ENCODE results near the gene PCYT2. TPM values are rescaled to one million over a fixed set of nuclear protein-coding genes. Genes with fewer than 3 reads are reported as not detected.

PCYT2 gene
- total and polyA plus RNA-seq, 2 donors (not counting 1 experiment from before 2014, with no cell fraction given) = 46.0 to 65.6 TPM

DNA sequence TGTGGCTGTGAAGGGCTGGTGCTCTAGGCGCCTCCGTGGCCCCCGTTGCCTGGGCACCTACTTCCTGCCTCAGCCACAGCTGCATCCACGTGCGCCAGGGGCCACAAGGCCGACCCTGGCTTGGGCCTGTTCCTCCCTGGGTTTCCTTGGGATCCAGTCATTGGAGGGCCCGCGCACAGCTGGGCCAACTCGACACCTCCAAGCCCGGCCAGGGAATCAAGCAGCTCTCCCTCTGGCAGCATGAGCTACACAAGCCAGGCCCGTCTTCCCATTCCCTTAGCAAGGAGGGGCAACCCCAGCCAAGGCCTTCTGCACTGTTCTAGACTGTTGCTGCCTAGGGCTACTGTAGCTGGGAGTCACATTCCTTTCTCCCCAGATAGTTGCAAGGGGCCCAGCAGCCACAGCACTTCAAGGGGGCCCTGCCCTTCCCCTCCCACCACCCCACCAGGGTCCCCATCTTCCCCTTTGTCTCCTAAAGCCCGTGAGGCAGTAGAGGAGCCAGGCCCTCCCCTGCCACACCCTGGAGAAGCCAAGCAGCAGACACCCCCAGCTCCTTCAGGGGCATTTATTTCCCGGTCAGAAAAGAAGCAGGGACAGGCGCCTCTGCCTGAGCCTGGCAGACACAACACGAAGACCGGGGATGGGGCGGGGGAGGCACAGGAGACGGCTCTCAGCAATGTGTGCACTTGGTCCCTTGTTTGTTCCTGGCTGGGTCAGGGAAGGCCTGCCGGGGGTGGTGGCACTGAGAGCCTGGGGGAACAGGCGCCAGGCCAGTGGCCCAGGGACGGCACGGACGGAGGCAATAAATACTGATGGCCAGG, 43.8 kb downstream of the PCYT2 start:
- Histone ChIP-seq H2AFZ (ENCODE audit: low read length) (no peak overlapping the region), H3K27me3 (ENCODE audit: control insufficient read depth, insufficient read depth, low read length) (no peaks in the 10 kb centered on the region), H3K4me1 (ENCODE audit: control insufficient read depth, extremely low read depth, insufficient read depth, low read length) (peaks cover 23% of the 10 kb centered on the region), H3K9me3 (ENCODE audit: control insufficient read depth, insufficient read depth, low read depth, low read length) (no peaks in the 10 kb centered on the region), H4K20me1 (ENCODE audit: control insufficient read depth, extremely low read depth, insufficient read depth, low read length) (no peaks in the 10 kb centered on the region), H3K79me2 (ENCODE audit: control insufficient read depth, insufficient read depth, low read length) (peaks cover 48% of the 10 kb centered on the region), H3K4me2 (ENCODE audit: extremely low read depth, insufficient read depth, low read length) (no peak overlapping the region), H3K9ac (ENCODE audit: insufficient read depth, low read length) (no peak overlapping the region), H3K4me3 (replicated peaks in 1 of 4; ENCODE audit: control extremely low read depth in 1 of 4, insufficient read depth in 1 of 4, low read depth in 3 of 4, low read length in 4 of 4) (no peak overlapping the region), H3K27ac (ENCODE audit: insufficient read depth, low read length) (peak overlapping the region; percentile 69), H3K36me3 (ENCODE audit: control insufficient read depth, insufficient read depth, low read length) (peaks cover 32% of the 10 kb centered on the region)
- DNase-seq (ENCODE audit: low read depth in 2 of 2) = peak; percentile 60 to 61
- TF ChIP-seq CTCF (conservative IDR thresholded peaks at IDR 0.05 in 1 of 2, IDR thresholded peaks at IDR 0.05 in 1 of 2; ENCODE audit: low read depth in 1 of 2, low read length in 2 of 2) = no peak

DNA sequence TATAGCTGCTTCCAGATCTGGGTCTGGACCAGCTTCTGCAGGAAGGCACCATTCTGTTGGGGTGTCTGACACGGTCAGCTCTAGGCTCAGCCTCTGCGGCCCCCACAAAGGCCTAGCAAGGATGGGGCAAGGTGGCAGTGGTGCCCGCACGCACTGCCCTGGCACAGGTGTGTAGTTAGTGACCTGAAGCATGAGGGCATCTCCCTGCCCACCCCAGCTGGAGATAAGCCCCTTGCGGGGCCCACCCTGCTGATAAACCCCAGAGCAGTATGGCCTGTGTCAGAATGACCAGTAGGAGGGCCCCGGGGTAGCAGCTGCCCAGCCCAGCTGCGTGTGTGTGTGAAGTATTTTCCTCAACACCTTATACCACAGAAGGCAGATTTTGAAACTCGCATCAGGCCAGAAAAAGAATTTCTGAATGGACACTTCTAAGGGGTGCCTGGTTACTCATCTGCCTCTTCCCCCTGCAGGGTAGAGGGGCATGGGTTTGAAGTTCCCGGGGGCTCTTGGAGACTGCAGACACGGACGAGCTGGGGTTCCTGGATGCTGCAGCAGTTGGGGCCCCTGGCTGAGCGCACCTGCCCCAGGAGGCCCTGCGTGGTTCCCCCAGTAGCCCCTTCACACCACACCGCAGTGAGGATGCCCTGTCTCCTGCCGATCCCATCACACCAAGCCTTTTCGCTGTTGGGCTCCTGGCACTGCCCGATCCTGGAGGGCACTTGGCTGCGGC, 44.6 kb downstream of the PCYT2 start:
- DNase-seq (ENCODE audit: low read depth in 2 of 2) = peak in 1 of 2 donors; percentile 16
- peak overlapping the region; percentile 69 for H3K27ac ChIP-seq (ENCODE audit: insufficient read depth, low read length)
- H3K4me1 ChIP-seq (ENCODE audit: control insufficient read depth, extremely low read depth, insufficient read depth, low read length) = peaks cover 20% of the 10 kb centered on the region
- no peak overlapping the region for H3K4me2 ChIP-seq (ENCODE audit: extremely low read depth, insufficient read depth, low read length)
- H3K27me3 ChIP-seq (ENCODE audit: control insufficient read depth, insufficient read depth, low read length) = no peaks in the 10 kb centered on the region
- peaks cover 32% of the 10 kb centered on the region for H3K36me3 ChIP-seq (ENCODE audit: control insufficient read depth, insufficient read depth, low read length)
- peaks cover 48% of the 10 kb centered on the region for H3K79me2 ChIP-seq (ENCODE audit: control insufficient read depth, insufficient read depth, low read length)
- H3K4me3 ChIP-seq (replicated peaks in 1 of 4; ENCODE audit: control extremely low read depth in 1 of 4, insufficient read depth in 1 of 4, low read depth in 3 of 4, low read length in 4 of 4) = no peak overlapping the region
- TF ChIP-seq CTCF (conservative IDR thresholded peaks at IDR 0.05 in 1 of 2, IDR thresholded peaks at IDR 0.05 in 1 of 2; ENCODE audit: low read depth in 1 of 2, low read length in 2 of 2) = no peak
- no peak for TF ChIP-seq EZH2 (IDR thresholded peaks at IDR 0.05; ENCODE audit: low read length, missing control alignments)
- H3K9me3 ChIP-seq (ENCODE audit: control insufficient read depth, insufficient read depth, low read depth, low read length) = no peaks in the 10 kb centered on the region
- no peak overlapping the region for H2AFZ ChIP-seq (ENCODE audit: low read length)
- H4K20me1 ChIP-seq (ENCODE audit: control insufficient read depth, extremely low read depth, insufficient read depth, low read length) = no peaks in the 10 kb centered on the region
- no peak overlapping the region for H3K9ac ChIP-seq (ENCODE audit: insufficient read depth, low read length)

GRCh38 chr17:81865733-81866439, 45.3 kb downstream of the PCYT2 start:
- no peaks in the 10 kb centered on the region for H3K27me3 ChIP-seq (ENCODE audit: control insufficient read depth, insufficient read depth, low read length)
- H3K79me2 ChIP-seq (ENCODE audit: control insufficient read depth, insufficient read depth, low read length) = peaks cover 45% of the 10 kb centered on the region
- no peak overlapping the region for H3K4me2 ChIP-seq (ENCODE audit: extremely low read depth, insufficient read depth, low read length)
- no peak overlapping the region for H3K9ac ChIP-seq (ENCODE audit: insufficient read depth, low read length)
- peaks cover 20% of the 10 kb centered on the region for H3K4me1 ChIP-seq (ENCODE audit: control insufficient read depth, extremely low read depth, insufficient read depth, low read length)
- no peak for DNase-seq (ENCODE audit: low read depth in 2 of 2)
- H3K36me3 ChIP-seq (ENCODE audit: control insufficient read depth, insufficient read depth, low read length) = peaks cover 32% of the 10 kb centered on the region
- H3K4me3 ChIP-seq (replicated peaks in 1 of 4; ENCODE audit: control extremely low read depth in 1 of 4, insufficient read depth in 1 of 4, low read depth in 3 of 4, low read length in 4 of 4) = no peak overlapping the region
- H3K27ac ChIP-seq (ENCODE audit: insufficient read depth, low read length) = peak overlapping the region; percentile 69
- H4K20me1 ChIP-seq (ENCODE audit: control insufficient read depth, extremely low read depth, insufficient read depth, low read length) = no peaks in the 10 kb centered on the region
- no peaks in the 10 kb centered on the region for H3K9me3 ChIP-seq (ENCODE audit: control insufficient read depth, insufficient read depth, low read depth, low read length)
- TF ChIP-seq CTCF (conservative IDR thresholded peaks at IDR 0.05 in 1 of 2, IDR thresholded peaks at IDR 0.05 in 1 of 2; ENCODE audit: low read depth in 1 of 2, low read length in 2 of 2) = no peak
- TF ChIP-seq EZH2 (IDR thresholded peaks at IDR 0.05; ENCODE audit: low read length, missing control alignments) = no peak
- no peak overlapping the region for H2AFZ ChIP-seq (ENCODE audit: low read length)
